A172 (cell line): ENCODE data around the gene KRTCAP3. TPM values are rescaled to one million over a fixed set of nuclear protein-coding genes. Genes with fewer than 3 reads are reported as not detected.
A peak's percentile ranks its signal among the peaks of the same experiment; 100 is the strongest.
"Not testable (repeated sequence)": the region's sequence is repeated elsewhere in the genome, so short reads cannot be mapped to it uniquely, and the experiment has no call there.

Source experiments
- DNase-seq: peaks from one replicate; pipeline ENCODE4 v3.0.0-alpha.2; 2015; ENCODE audit warnings: low spot score
- total RNA-seq: library from RNA; depleted of rRNA; stranded (reverse); fragments of >200 nt; shearing (Covaris generic); gene quantifications from 2 replicates; pipeline ENCODE4 v1.2.3, GENCODE V29; 2014; rRNA removed

Gene KRTCAP3
- total RNA-seq = not detected in 2 replicates

GRCh38 chr2:27441958-27442919, at the start of gene KRTCAP3:
Gene KRTCAP3, plus strand, starts transcription at chr2:27442381. Its CDS starts 32 bp downstream, at chr2:27442413.
- no peak for DNase-seq

- no peak for DNase-seq
Measured at GRCh38 chr2:27393225-27393624, 49.0 kb upstream of the KRTCAP3 start.

GRCh38 chr2:27398962-27399361, 43.2 kb upstream of the KRTCAP3 start:
- no peak for DNase-seq

- DNase-seq = peak; percentile 41
Measured at GRCh38 chr2:27400348-27401135, 41.6 kb upstream of the KRTCAP3 start.

- DNase-seq = peak; percentile 55
Measured at GRCh38 chr2:27407798-27408491, 34.2 kb upstream of the KRTCAP3 start.

- DNase-seq = no peak
Measured at GRCh38 chr2:27408601-27409320, 33.4 kb upstream of the KRTCAP3 start.

GRCh38 chr2:27409321-27410073, 32.7 kb upstream of the KRTCAP3 start, which contains the start of gene PPM1G:
Gene PPM1G, minus strand, starts transcription at chr2:27409591. Its CDS starts 169 bp downstream, at chr2:27409422.
- DNase-seq = peak; percentile 91

- no peak for DNase-seq
Measured at GRCh38 chr2:27412419-27413152, 29.6 kb upstream of the KRTCAP3 start.

GRCh38 chr2:27416151-27416550, 26.0 kb upstream of the KRTCAP3 start:
- no peak for DNase-seq

GRCh38 chr2:27420996-27421395, 21.2 kb upstream of the KRTCAP3 start:
- DNase-seq = no peak

- DNase-seq = no peak
Measured at GRCh38 chr2:27421660-27422250, 20.4 kb upstream of the KRTCAP3 start.

- no peak for DNase-seq
Measured at GRCh38 chr2:27422958-27423357, 19.2 kb upstream of the KRTCAP3 start.

- DNase-seq = not testable (repeated sequence)
Measured at GRCh38 chr2:27425039-27425438, 17.1 kb upstream of the KRTCAP3 start.

- DNase-seq = peak; percentile 28
Measured at GRCh38 chr2:27427863-27428212, 14.3 kb upstream of the KRTCAP3 start.

- peak; percentile 78 for DNase-seq
Measured at GRCh38 chr2:27428213-27428977, 13.8 kb upstream of the KRTCAP3 start, which contains the start of gene NRBP1. Gene NRBP1, plus strand, starts transcription at chr2:27428631. Its CDS starts 4,643 bp downstream, at chr2:27433274.

- DNase-seq = peak; percentile 71
Measured at GRCh38 chr2:27428978-27429541, 13.1 kb upstream of the KRTCAP3 start.

GRCh38 chr2:27431395-27431794, 10.8 kb upstream of the KRTCAP3 start:
- peak; percentile 43 for DNase-seq

GRCh38 chr2:27435628-27436027, 6.6 kb upstream of the KRTCAP3 start:
- no peak for DNase-seq
